Osteoblast (primary cell): Measurements from ENCODE around the gene SLC9A9. TPM values are rescaled to one million over a fixed set of nuclear protein-coding genes. Genes with fewer than 3 reads are reported as not detected.

Experiments
- DNase-seq: peaks from one replicate; pipeline ENCODE4 v3.0.0; 2011; ENCODE audit warnings: low spot score, mixed read lengths; ENCODE audit not compliant: insufficient read length; ENCODE audit errors: missing footprints
- H2AFZ ChIP-seq: 2 replicates; pipeline ENCODE4 v1.6.0; 2011; ENCODE audit warnings: mild to moderate bottlenecking, low read length
- H3K27ac ChIP-seq: 2 replicates; pipeline ENCODE4 v1.5.1; 2011; ENCODE audit warnings: mild to moderate bottlenecking, low read depth, low read length, moderate library complexity
- H3K27me3 ChIP-seq: 2 replicates; pipeline ENCODE4 v1.6.0; 2012; ENCODE audit warnings: mild to moderate bottlenecking, control low read depth, inconsistent platforms, low read length, moderate library complexity; ENCODE audit not compliant: insufficient read depth
- H3K36me3 ChIP-seq: 2 replicates; pipeline ENCODE4 v1.5.1; 2011; ENCODE audit warnings: mild to moderate bottlenecking, low read length, control low read depth, moderate library complexity; ENCODE audit not compliant: insufficient read depth
- H3K4me1 ChIP-seq: 2 replicates; pipeline ENCODE4 v1.5.1; 2011; ENCODE audit warnings: mild to moderate bottlenecking, low read length, control low read depth, moderate library complexity; ENCODE audit not compliant: insufficient read depth
- H3K4me2 ChIP-seq: 2 replicates; pipeline ENCODE4 v1.6.0; 2011; ENCODE audit warnings: mild to moderate bottlenecking, low read length; ENCODE audit not compliant: insufficient read depth
- H3K4me3 ChIP-seq: fragments of 200-600 bp; sonication (generic); 3 replicates; pipeline ENCODE4 v1.5.1; 2012; ENCODE audit warnings: mild to moderate bottlenecking, low read length, inconsistent platforms; ENCODE audit not compliant: insufficient read depth
- H3K79me2 ChIP-seq: 2 replicates; pipeline ENCODE4 v1.6.0; 2012; ENCODE audit warnings: mild to moderate bottlenecking, low read length, control low read depth, inconsistent platforms; ENCODE audit not compliant: insufficient read depth
- H3K9me3 ChIP-seq: 2 replicates; pipeline ENCODE4 v1.5.1; 2011; ENCODE audit warnings: low read depth, low read length, control low read depth
- H4K20me1 ChIP-seq: 2 replicates; pipeline ENCODE4 v1.6.0; 2012; ENCODE audit warnings: mild to moderate bottlenecking, low read length, control low read depth; ENCODE audit not compliant: insufficient read depth
- CTCF ChIP-seq: IDR thresholded peaks from 2 replicates; pipeline ENCODE4 v1.5.1; 2011; ENCODE audit warnings: mild to moderate bottlenecking, low read depth, low read length, moderate library complexity; ENCODE audit errors: extremely low read depth
- total RNA-seq: library from RNA; depleted of rRNA; stranded (reverse); fragments of >200 nt; gene quantifications from 2 replicates; pipeline ENCODE4 v1.2.3, GENCODE V29; 2012

SLC9A9 gene
- total RNA-seq, 1 donor: 6.5 TPM

DNA sequence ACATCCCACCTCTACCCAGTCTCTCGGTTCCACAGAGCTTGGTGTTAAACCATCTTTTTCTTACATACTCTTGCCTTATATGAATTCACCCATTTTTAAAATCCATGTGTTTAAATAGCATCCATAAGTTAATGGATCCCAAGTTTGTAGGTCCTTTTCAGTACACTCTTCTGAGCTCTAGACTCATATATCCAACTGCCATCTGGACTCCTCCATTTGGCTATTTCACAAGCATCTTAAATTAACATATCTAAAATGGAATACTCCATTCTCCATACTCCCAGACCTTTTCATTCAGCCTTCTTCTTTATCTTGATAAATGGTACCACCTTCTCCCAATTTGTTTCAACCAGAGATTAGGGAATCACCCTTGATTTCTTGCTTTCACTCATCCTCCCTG lies 615.3 kb downstream of the SLC9A9 start:
- TF ChIP-seq CTCF: no peak
- Histone ChIP-seq H3K4me2 (no peak overlapping the region), H2AFZ (no peak overlapping the region)

GRCh38 chr3:143228405-143228804 lies 619.9 kb downstream of the SLC9A9 start:
- Histone ChIP-seq H3K9me3 (no peaks in the 10 kb centered on the region), H3K4me1 (no peaks in the 10 kb centered on the region), H3K36me3 (no peaks in the 10 kb centered on the region), H3K4me2 (no peak overlapping the region), H3K79me2 (no peaks in the 10 kb centered on the region), H3K27me3 (peaks cover 4% of the 10 kb centered on the region), H3K4me3 (no peak overlapping the region), H4K20me1 (no peaks in the 10 kb centered on the region), H2AFZ (no peak overlapping the region), H3K27ac (no peak overlapping the region)
- TF ChIP-seq CTCF: no peak
- DNase-seq: no peak

More for the DNA sequence above, 615.3 kb downstream of the SLC9A9 start:
- peak; percentile 45 for DNase-seq
- no peaks in the 10 kb centered on the region for H3K36me3 ChIP-seq
- H3K27me3 ChIP-seq: peaks cover 4% of the 10 kb centered on the region
- H3K9me3 ChIP-seq: no peaks in the 10 kb centered on the region
- no peaks in the 10 kb centered on the region for H3K4me1 ChIP-seq
- no peaks in the 10 kb centered on the region for H3K79me2 ChIP-seq
- no peak overlapping the region for H3K27ac ChIP-seq
- no peak overlapping the region for H3K4me3 ChIP-seq
- no peaks in the 10 kb centered on the region for H4K20me1 ChIP-seq

GRCh38 chr3:143226678-143227291 lies 621.5 kb downstream of the SLC9A9 start:
- Histone ChIP-seq H3K4me2 (peak overlapping the region; percentile 29), H2AFZ (peak overlapping the region; percentile 42), H3K27ac (no peak overlapping the region), H4K20me1 (no peaks in the 10 kb centered on the region), H3K9me3 (no peaks in the 10 kb centered on the region), H3K79me2 (no peaks in the 10 kb centered on the region), H3K36me3 (no peaks in the 10 kb centered on the region), H3K4me3 (no peak overlapping the region), H3K27me3 (peaks cover 4% of the 10 kb centered on the region), H3K4me1 (no peaks in the 10 kb centered on the region)
- DNase-seq: no peak
- TF ChIP-seq CTCF: no peak

DNA sequence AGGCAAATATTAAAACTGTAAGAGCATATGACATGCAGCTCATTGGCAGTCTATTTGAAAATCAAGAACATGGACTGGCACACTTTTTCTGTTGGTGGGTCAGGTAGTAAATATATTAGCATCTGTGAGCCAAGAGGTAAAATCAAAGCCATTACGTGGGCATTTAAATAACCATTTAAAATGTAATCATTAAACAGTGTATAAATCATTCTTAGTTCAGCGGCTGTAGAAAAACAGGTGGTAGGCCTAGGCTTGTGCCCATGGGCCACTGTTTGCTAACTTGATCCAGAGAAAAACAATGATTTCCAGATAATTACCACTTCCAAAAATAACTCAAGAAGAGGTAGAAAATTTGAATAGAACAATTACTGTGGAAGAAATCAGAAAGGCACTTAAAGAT lies 623.6 kb downstream of the SLC9A9 start:
- H3K4me2 ChIP-seq: no peak overlapping the region
- H3K79me2 ChIP-seq: no peaks in the 10 kb centered on the region
- H3K27me3 ChIP-seq: no peaks in the 10 kb centered on the region
- H3K36me3 ChIP-seq: no peaks in the 10 kb centered on the region
- H3K9me3 ChIP-seq: no peaks in the 10 kb centered on the region
- no peaks in the 10 kb centered on the region for H4K20me1 ChIP-seq
- H3K4me3 ChIP-seq: no peak overlapping the region
- no peak for TF ChIP-seq CTCF
- no peak for DNase-seq
- no peak overlapping the region for H3K27ac ChIP-seq
- no peaks in the 10 kb centered on the region for H3K4me1 ChIP-seq
- H2AFZ ChIP-seq: no peak overlapping the region
